ENCODE measurements around the gene PCDH9.

The PCDH9 gene

GRCh38 chr13:66826398-66826797 lies 403.7 kb downstream of the PCDH9 start:
- no peaks in the 10 kb centered on the region for H3K79me2 ChIP-seq (ENCODE audit: insufficient read depth, low read length)
- no peak overlapping the region for H3K4me3 ChIP-seq (ENCODE audit: low read depth, low read length, poor library complexity, severe bottlenecking)
- H2AFZ ChIP-seq (ENCODE audit: low read length) = 0 out of 2 replicates have a peak overlapping the region, but pooled peaks have one; percentile 34
- TF ChIP-seq CTCF (IDR thresholded peaks at IDR 0.05; ENCODE audit: low read length) (no peak), EZH2 (IDR thresholded peaks at IDR 0.05; ENCODE audit: borderline replicate concordance, low read length) (no peak)
- H3K36me3 ChIP-seq (ENCODE audit: insufficient read depth, low read length) = no peaks in the 10 kb centered on the region
- no peaks in the 10 kb centered on the region for H3K9me2 ChIP-seq (ENCODE audit: low read depth, low read length)
- no peak overlapping the region for H3K9ac ChIP-seq (ENCODE audit: low read length)
- H3K4me2 ChIP-seq (ENCODE audit: low read length) = no peak overlapping the region
- H3K9me3 ChIP-seq (ENCODE audit: low read length) = 0 out of 2 replicates have a peak, but pooled peaks cover 3% of the 10 kb centered on the region
- peak overlapping the region; percentile 45 for H3K27ac ChIP-seq (ENCODE audit: low read depth, low read length, poor library complexity, severe bottlenecking)
- no peaks in the 10 kb centered on the region for H3F3A ChIP-seq (ENCODE audit: insufficient read depth, low read length)
- H4K20me1 ChIP-seq (ENCODE audit: insufficient read depth, low read length) = no peaks in the 10 kb centered on the region
- H3K4me1 ChIP-seq (ENCODE audit: insufficient read depth, low read length, severe bottlenecking) = peaks cover 7% of the 10 kb centered on the region
- H3K27me3 ChIP-seq (ENCODE audit: insufficient read depth, low read length) = no peaks in the 10 kb centered on the region

GRCh38 chr13:66821551-66821950 lies 408.6 kb downstream of the PCDH9 start:
- H3K27ac ChIP-seq (ENCODE audit: low read depth, low read length, poor library complexity, severe bottlenecking) = no peak overlapping the region
- H3K4me3 ChIP-seq (ENCODE audit: low read depth, low read length, poor library complexity, severe bottlenecking) = no peak overlapping the region
- H2AFZ ChIP-seq (ENCODE audit: low read length) = no peak overlapping the region
- no peak overlapping the region for H3K9ac ChIP-seq (ENCODE audit: low read length)
- no peaks in the 10 kb centered on the region for H3F3A ChIP-seq (ENCODE audit: insufficient read depth, low read length)
- H3K36me3 ChIP-seq (ENCODE audit: insufficient read depth, low read length) = no peaks in the 10 kb centered on the region
- TF ChIP-seq CTCF (IDR thresholded peaks at IDR 0.05; ENCODE audit: low read length) = no peak
- TF ChIP-seq EZH2 (IDR thresholded peaks at IDR 0.05; ENCODE audit: borderline replicate concordance, low read length) = no peak
- H4K20me1 ChIP-seq (ENCODE audit: insufficient read depth, low read length) = no peaks in the 10 kb centered on the region
- no peak overlapping the region for H3K4me2 ChIP-seq (ENCODE audit: low read length)
- no peaks in the 10 kb centered on the region for H3K27me3 ChIP-seq (ENCODE audit: insufficient read depth, low read length)
- H3K9me2 ChIP-seq (ENCODE audit: low read depth, low read length) = no peaks in the 10 kb centered on the region
- no peaks in the 10 kb centered on the region for H3K79me2 ChIP-seq (ENCODE audit: insufficient read depth, low read length)
- no peaks in the 10 kb centered on the region for H3K4me1 ChIP-seq (ENCODE audit: insufficient read depth, low read length, severe bottlenecking)
- peaks cover 15% of the 10 kb centered on the region for H3K9me3 ChIP-seq (ENCODE audit: low read length)

GRCh38 chr13:66811455-66811854 lies 418.7 kb downstream of the PCDH9 start:
- Histone ChIP-seq H3K79me2 (ENCODE audit: insufficient read depth, low read length) (no peaks in the 10 kb centered on the region), H3K27ac (ENCODE audit: low read depth, low read length, poor library complexity, severe bottlenecking) (no peak overlapping the region), H3K9me3 (ENCODE audit: low read length) (peaks cover 21% of the 10 kb centered on the region)

More at GRCh38 chr13:66811455-66811854, 418.7 kb downstream of the PCDH9 start:
- H3K9ac ChIP-seq (ENCODE audit: low read length) = no peak overlapping the region
- TF ChIP-seq CTCF (IDR thresholded peaks at IDR 0.05; ENCODE audit: low read length) (no peak), EZH2 (IDR thresholded peaks at IDR 0.05; ENCODE audit: borderline replicate concordance, low read length) (no peak)
- no peaks in the 10 kb centered on the region for H3K27me3 ChIP-seq (ENCODE audit: insufficient read depth, low read length)
- no peaks in the 10 kb centered on the region for H3K36me3 ChIP-seq (ENCODE audit: insufficient read depth, low read length)
- H3K4me3 ChIP-seq (ENCODE audit: low read depth, low read length, poor library complexity, severe bottlenecking) = no peak overlapping the region
- no peak overlapping the region for H3K4me2 ChIP-seq (ENCODE audit: low read length)
- no peak overlapping the region for H2AFZ ChIP-seq (ENCODE audit: low read length)
- H3K4me1 ChIP-seq (ENCODE audit: insufficient read depth, low read length, severe bottlenecking) = no peaks in the 10 kb centered on the region
- H3F3A ChIP-seq (ENCODE audit: insufficient read depth, low read length) = no peaks in the 10 kb centered on the region
- H3K9me2 ChIP-seq (ENCODE audit: low read depth, low read length) = no peaks in the 10 kb centered on the region
- no peaks in the 10 kb centered on the region for H4K20me1 ChIP-seq (ENCODE audit: insufficient read depth, low read length)

Measured in OCI-LY1 (cell line).